Astrocyte (in vitro differentiated cells and primary cell): ENCODE measurements around the gene TEF.

Experiments
- EZH2 ChIP-seq: IDR thresholded peaks from 2 replicates; pipeline ENCODE4 v1.6.1; 2012; ENCODE audit warnings: mild to moderate bottlenecking, low read length, inconsistent platforms; ENCODE audit not compliant: insufficient read depth
- TF ChIP-seq, protein P1 (sequence below): IDR thresholded peaks from 2 replicates; pipeline ENCODE4 v1.5.1; 2011; ENCODE audit warnings: low read depth, mild to moderate bottlenecking, inconsistent platforms, low read length, moderate library complexity; ENCODE audit not compliant: insufficient read depth

DNA sequence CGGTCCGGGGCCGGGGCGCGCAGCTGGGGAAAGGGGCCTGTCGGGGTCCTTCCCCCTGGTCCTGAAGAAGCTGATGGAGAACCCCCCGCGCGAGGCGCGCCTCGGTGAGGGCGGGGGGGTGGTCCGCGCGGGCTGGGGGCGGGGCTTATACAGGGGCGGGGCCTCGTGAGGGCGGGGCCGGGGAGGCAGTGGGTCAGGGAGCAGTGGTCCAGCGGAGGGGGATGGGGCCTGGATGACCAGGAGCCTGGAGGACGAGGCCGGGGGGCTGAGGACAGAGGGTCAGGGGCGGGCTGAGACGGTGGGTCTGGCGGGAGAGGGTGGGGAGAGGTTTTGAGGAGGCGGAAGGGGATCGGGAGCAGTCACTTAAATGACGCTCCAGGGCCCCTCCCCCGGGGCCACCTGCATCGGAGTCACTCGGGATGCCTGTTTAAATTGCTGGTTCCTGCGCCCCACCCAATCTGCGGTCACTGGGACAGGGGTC is 396 bp downstream of the TEF start:
- TF ChIP-seq, protein P1, sequence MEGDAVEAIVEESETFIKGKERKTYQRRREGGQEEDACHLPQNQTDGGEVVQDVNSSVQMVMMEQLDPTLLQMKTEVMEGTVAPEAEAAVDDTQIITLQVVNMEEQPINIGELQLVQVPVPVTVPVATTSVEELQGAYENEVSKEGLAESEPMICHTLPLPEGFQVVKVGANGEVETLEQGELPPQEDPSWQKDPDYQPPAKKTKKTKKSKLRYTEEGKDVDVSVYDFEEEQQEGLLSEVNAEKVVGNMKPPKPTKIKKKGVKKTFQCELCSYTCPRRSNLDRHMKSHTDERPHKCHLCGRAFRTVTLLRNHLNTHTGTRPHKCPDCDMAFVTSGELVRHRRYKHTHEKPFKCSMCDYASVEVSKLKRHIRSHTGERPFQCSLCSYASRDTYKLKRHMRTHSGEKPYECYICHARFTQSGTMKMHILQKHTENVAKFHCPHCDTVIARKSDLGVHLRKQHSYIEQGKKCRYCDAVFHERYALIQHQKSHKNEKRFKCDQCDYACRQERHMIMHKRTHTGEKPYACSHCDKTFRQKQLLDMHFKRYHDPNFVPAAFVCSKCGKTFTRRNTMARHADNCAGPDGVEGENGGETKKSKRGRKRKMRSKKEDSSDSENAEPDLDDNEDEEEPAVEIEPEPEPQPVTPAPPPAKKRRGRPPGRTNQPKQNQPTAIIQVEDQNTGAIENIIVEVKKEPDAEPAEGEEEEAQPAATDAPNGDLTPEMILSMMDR = no peak
- no peak for TF ChIP-seq EZH2
